Endothelial cell of umbilical vein (primary cell): ENCODE data around the gene MMP24. TPM values are rescaled to one million over a fixed set of nuclear protein-coding genes. Genes with fewer than 3 reads are reported as not detected.
A peak's percentile ranks its signal among the peaks of the same experiment; 100 is the strongest.
"Not testable (repeated sequence)": the region's sequence is repeated elsewhere in the genome, so short reads cannot be mapped to it uniquely, and the experiment has no call there.

Experiments
- BruUV-seq: library from RNA; stranded (reverse); fragments of 400-500 nt; replicated peaks from 2 replicates; lab custom pipeline; 2021; lab: Mats Ljungman, UMichigan
- CTCF ChIA-PET: fragments of 300-600, 350-600 bp; sonication (Branson Sonifier 250); formaldehyde crosslinking; loops from one replicate; lab custom pipeline; 2021; ENCODE audit warnings: antibody characterized with exemption, inconsistent platforms; lab: Charles Lee
- POLR2A ChIA-PET: fragments of 300-600, 350-600 bp; sonication (Branson Sonifier 250); formaldehyde crosslinking; loops from one replicate; lab custom pipeline; 2021; ENCODE audit warnings: antibody characterized with exemption, inconsistent platforms; lab: Charles Lee
- DNase-seq: peaks from one replicate; pipeline ENCODE4 v3.0.0-alpha.2; 2011; ENCODE audit warnings: low read depth, low spot score
- FAIRE-seq: peaks from 2 replicates; lab custom pipeline; 2011; peaks lifted over from hg19 to GRCh38; lab: Jason Lieb, UNC
- H2AFZ ChIP-seq: 2 replicates; pipeline ENCODE4 v1.6.0; 2012; ENCODE audit warnings: low read depth, low read length, control low read depth, inconsistent platforms
- H3K27ac ChIP-seq: 2 replicates; pipeline ENCODE4 v1.5.1; 2011; ENCODE audit warnings: low read depth, mild to moderate bottlenecking, control low read depth, low read length, moderate library complexity; ENCODE audit not compliant: insufficient read depth
- H3K27me3 ChIP-seq, 2 experiments: 2 replicates each; pipeline versions ENCODE4 v1.6.0 to v1.6.1; 2011; ENCODE audit warnings: low read length in 2 of 2, mixed read lengths in 1 of 2; ENCODE audit not compliant: control insufficient read depth in 2 of 2, insufficient read depth in 2 of 2
- H3K36me3 ChIP-seq, 2 experiments: 2 replicates in 1 of 2; 3 replicates in 1 of 2; pipeline ENCODE4 v1.5.1; 2011; ENCODE audit warnings: low read length in 2 of 2, mild to moderate bottlenecking in 1 of 2, moderate library complexity in 1 of 2; ENCODE audit not compliant: control insufficient read depth in 2 of 2, insufficient read depth in 2 of 2; ENCODE audit errors: extremely low read depth in 1 of 2
- H3K4me1 ChIP-seq: 3 replicates; pipeline ENCODE4 v1.5.1; 2011; ENCODE audit warnings: mild to moderate bottlenecking, low read length; ENCODE audit not compliant: control insufficient read depth, insufficient read depth; ENCODE audit errors: extremely low read depth
- H3K4me2 ChIP-seq: 2 replicates; pipeline ENCODE4 v1.6.1; 2011; ENCODE audit warnings: low read length, control low read depth, mixed read lengths; ENCODE audit not compliant: insufficient read depth
- H3K4me3 ChIP-seq, 3 experiments: fragments of 200-600 bp in 1 of 3; sonication (generic), shearing (Covaris generic) in 1 of 3; replicated peaks in 1 of 3; 2 replicates each; pipeline ENCODE4 v1.5.1; 2011 to 2016; ENCODE audit warnings: control low read depth in 3 of 3, low read length in 3 of 3, mild to moderate bottlenecking in 2 of 3, inconsistent platforms in 1 of 3, low read depth in 1 of 3, moderate library complexity in 1 of 3; ENCODE audit not compliant: insufficient read depth in 1 of 3
- H3K79me2 ChIP-seq: 2 replicates; pipeline ENCODE4 v1.6.0; 2012; ENCODE audit warnings: low read length, inconsistent platforms; ENCODE audit not compliant: control insufficient read depth, insufficient read depth
- H3K9ac ChIP-seq: replicated peaks from 2 replicates; pipeline ENCODE3; 2011; ENCODE audit warnings: low read length, control low read depth; ENCODE audit not compliant: insufficient read depth; ENCODE audit errors: extremely low read depth
- H3K9me1 ChIP-seq: replicated peaks from 3 replicates; pipeline ENCODE4 v1.6.0; 2011; ENCODE audit warnings: mild to moderate bottlenecking, low read length; ENCODE audit not compliant: control insufficient read depth, insufficient read depth; ENCODE audit errors: extremely low read depth
- H3K9me3 ChIP-seq: replicated peaks from 2 replicates; pipeline ENCODE4 v1.5.1; 2012; ENCODE audit warnings: low read length, inconsistent platforms; ENCODE audit not compliant: control insufficient read depth, insufficient read depth
- H4K20me1 ChIP-seq: replicated peaks from 2 replicates; pipeline ENCODE3; 2011; ENCODE audit warnings: mild to moderate bottlenecking, low read length; ENCODE audit not compliant: control insufficient read depth, insufficient read depth; ENCODE audit errors: extremely low read depth
- CTCF ChIP-seq, 2 donors: IDR thresholded peaks; 1 replicate in 1 of 2; 2 replicates in 1 of 2; pipeline ENCODE4 v1.5.1; 2011; ENCODE audit warnings: low read length in 2 of 2, mild to moderate bottlenecking in 2 of 2, moderate library complexity in 2 of 2, control low read depth in 1 of 2, inconsistent platforms in 1 of 2, low read depth in 1 of 2; ENCODE audit not compliant: insufficient read depth in 1 of 2; ENCODE audit errors: extremely low read depth in 1 of 2
- EZH2 ChIP-seq: IDR thresholded peaks from 2 replicates; pipeline ENCODE4 v1.6.1; 2012; ENCODE audit warnings: borderline replicate concordance, low read depth, mild to moderate bottlenecking, moderate library complexity, low read length, inconsistent platforms; ENCODE audit not compliant: severe bottlenecking
- FOS ChIP-seq: IDR thresholded peaks from 2 replicates; pipeline ENCODE4 v1.6.1; 2011; ENCODE audit warnings: mild to moderate bottlenecking, low read length, moderate library complexity, borderline replicate concordance; ENCODE audit not compliant: insufficient read depth
- GATA2 ChIP-seq: IDR thresholded peaks from 2 replicates; pipeline ENCODE4 v1.7.0; 2011; ENCODE audit warnings: low read depth, mild to moderate bottlenecking, moderate library complexity, mixed read lengths, low read length; ENCODE audit not compliant: insufficient read length, insufficient read depth
- JUN ChIP-seq: IDR thresholded peaks from 2 replicates; pipeline ENCODE4 v1.6.1; 2011; ENCODE audit warnings: borderline replicate concordance, low read depth; ENCODE audit not compliant: insufficient read length, insufficient read depth
- POLR2A ChIP-seq: IDR thresholded peaks from 2 replicates; pipeline ENCODE4 v1.6.1; 2012; ENCODE audit warnings: low read depth, mild to moderate bottlenecking, control low read depth, low read length
- POLR2AphosphoS5 ChIP-seq: IDR thresholded peaks from 2 replicates; pipeline ENCODE4 v1.6.1; 2012; ENCODE audit warnings: low read depth, mild to moderate bottlenecking, control low read depth, low read length, moderate library complexity; ENCODE audit not compliant: insufficient read depth
- dilution Hi-C: fragments of 300-500 bp; cut with MboI; formaldehyde crosslinking; loops from one replicate; pipeline ENCODE4 v1.15.0; 2019; ENCODE audit warnings: low sequenced_read_pairs; ENCODE audit not compliant: extremely low pct_ligation_motif_present
- intact Hi-C: fragments of 100-400 bp; cut with micrococcal nuclease; formaldehyde crosslinking; loops from one replicate; pipeline ENCODE4 v1.10.0; 2022
- polyA plus RNA-seq, 4 experiments: library from polyadenylated mRNA; depleted of rRNA in 3 of 4; stranded (reverse) in 3 of 4; unstranded in 1 of 4; fragments of >200 nt; gene quantifications; 2 replicates each; pipeline versions ENCODE4 v1.2.1 to v1.2.3, GENCODE V29; 2011 to 2012; ENCODE audit warnings: missing spikeins in 1 of 4
- total RNA-seq: library from RNA; stranded (reverse); gene quantifications from 2 replicates; pipeline ENCODE4 v1.2.3, GENCODE V29; 2021

MMP24 gene
- total and polyA plus RNA-seq, 2 donors (not counting 3 experiments of a cell fraction or from before 2014, with no cell fraction given) = 0.27 to 0.54 TPM

GRCh38 chr20:35192118-35192872 is 34.2 kb upstream of the MMP24 start:
- no peak overlapping the region for H3K9ac ChIP-seq
- no peak overlapping the region for H2AFZ ChIP-seq
- no peaks in the 10 kb centered on the region for H3K9me1 ChIP-seq
- DNase-seq (peak; percentile 58), FAIRE-seq (no peak)
- no peaks in the 10 kb centered on the region for H3K79me2 ChIP-seq
- H3K27me3 ChIP-seq = no peaks in the 10 kb centered on the region
- dilution Hi-C loops (no loop called here), intact Hi-C loops (no loop called here)
- no peak overlapping the region for H3K4me3 ChIP-seq
- no peaks in the 10 kb centered on the region for H3K36me3 ChIP-seq
- H3K4me2 ChIP-seq = no peak overlapping the region
- CTCF ChIA-PET = interaction anchor here (0.7 to 4.0 kb wide), 3 partner anchors 47 to 1943 kb away, joined by 4 to 10 read pairs (median 4); no protein-coding TSS in a partner anchor
- H3K4me1 ChIP-seq = peaks cover 9% of the 10 kb centered on the region
- no peak for TF ChIP-seq POLR2AphosphoS5
- no peak for TF ChIP-seq CTCF (IDR thresholded peaks at IDR 0.05; ENCODE audit: extremely low read depth in 1 of 2, insufficient read depth in 1 of 2, low read depth in 1 of 2, low read length in 2 of 2)
- TF ChIP-seq GATA2 = no peak
- no peak for TF ChIP-seq FOS
- TF ChIP-seq JUN = no peak
- peak; percentile 35 for TF ChIP-seq POLR2A
- no peak for TF ChIP-seq EZH2
- no peaks in the 10 kb centered on the region for H4K20me1 ChIP-seq
- BruUV-seq = no TSS peak
- H3K27ac ChIP-seq = no peak overlapping the region
- H3K9me3 ChIP-seq = no peaks in the 10 kb centered on the region
- POLR2A ChIA-PET = no interaction called here

- POLR2A ChIA-PET, H2AFZ ChIP-seq, H3K4me3 ChIP-seq, H3K36me3 ChIP-seq, H3K9ac ChIP-seq, DNase-seq, H3K27ac ChIP-seq, H3K79me2 ChIP-seq, H3K4me2 ChIP-seq, H3K9me1 ChIP-seq, H3K4me1 ChIP-seq, H3K9me3 ChIP-seq, dilution Hi-C loops, H4K20me1 ChIP-seq, BruUV-seq, FAIRE-seq, intact Hi-C loops, H3K27me3 ChIP-seq: not testable (repeated sequence)
- CTCF ChIA-PET = interaction anchor here (0.7 to 4.0 kb wide), 6 partner anchors 15 to 1942 kb away, joined by 3 to 10 read pairs (median 5); partner anchors contain the start of gene EDEM2
Measured at GRCh38 chr20:35193031-35193791, 33.3 kb upstream of the MMP24 start.
